RWPE1 (cell line): ENCODE results near the gene SPC25.
"Not testable (repeated sequence)": the region's sequence is repeated elsewhere in the genome, so short reads cannot be mapped to it uniquely, and the experiment has no call there.

ENCODE experiments used
- CTCF ChIA-PET: fragments of 350-600 bp; sonication (Branson Sonifier 250); formaldehyde crosslinking; extraction: SDS; loops from one replicate; lab custom pipeline; 2021; lab: Yijun Ruan, JAX
- POLR2A ChIA-PET: fragments of 400-600 bp; formaldehyde crosslinking; extraction: SDS; loops from one replicate; lab custom pipeline; 2020; ENCODE audit warnings: antibody characterized with exemption; ENCODE audit not compliant: low non-redundant PET; lab: Yijun Ruan, JAX
- DNase-seq: peaks from one replicate; pipeline ENCODE4 v3.0.0; 2012; ENCODE audit warnings: low spot score
- H3K27ac ChIP-seq: fragments of 450-650 bp; 2 replicates; pipeline ENCODE4 v1.5.1; 2017
- TF ChIP-seq, protein P1 (sequence below): fragments of 450-650 bp; conservative IDR thresholded peaks from 2 replicates; pipeline ENCODE4 v1.5.1; 2017; ENCODE audit warnings: low read depth, mild to moderate bottlenecking

Gene SPC25

DNA sequence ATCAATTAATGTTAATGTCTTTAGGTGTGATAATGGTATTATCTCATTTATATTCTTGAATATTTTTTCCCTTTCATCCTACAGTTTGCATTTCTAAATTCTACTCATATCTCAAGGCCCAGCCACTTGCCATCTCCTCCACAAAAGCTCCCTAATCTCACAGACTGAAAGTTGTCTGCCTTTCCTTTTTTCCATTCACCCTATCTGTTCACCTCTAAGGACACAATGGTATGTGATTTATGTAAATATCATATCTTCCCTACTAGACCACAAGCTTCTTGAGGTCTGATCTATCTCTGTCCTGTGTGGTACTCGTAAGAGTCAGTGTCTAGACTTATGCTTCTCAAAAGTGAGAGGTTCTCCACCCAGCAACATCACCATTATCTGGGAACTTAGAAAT, 3.9 kb upstream of the SPC25 start:
- ChIA-PET POLR2A (no interaction called here), CTCF (no interaction called here)
- TF ChIP-seq, protein P1, sequence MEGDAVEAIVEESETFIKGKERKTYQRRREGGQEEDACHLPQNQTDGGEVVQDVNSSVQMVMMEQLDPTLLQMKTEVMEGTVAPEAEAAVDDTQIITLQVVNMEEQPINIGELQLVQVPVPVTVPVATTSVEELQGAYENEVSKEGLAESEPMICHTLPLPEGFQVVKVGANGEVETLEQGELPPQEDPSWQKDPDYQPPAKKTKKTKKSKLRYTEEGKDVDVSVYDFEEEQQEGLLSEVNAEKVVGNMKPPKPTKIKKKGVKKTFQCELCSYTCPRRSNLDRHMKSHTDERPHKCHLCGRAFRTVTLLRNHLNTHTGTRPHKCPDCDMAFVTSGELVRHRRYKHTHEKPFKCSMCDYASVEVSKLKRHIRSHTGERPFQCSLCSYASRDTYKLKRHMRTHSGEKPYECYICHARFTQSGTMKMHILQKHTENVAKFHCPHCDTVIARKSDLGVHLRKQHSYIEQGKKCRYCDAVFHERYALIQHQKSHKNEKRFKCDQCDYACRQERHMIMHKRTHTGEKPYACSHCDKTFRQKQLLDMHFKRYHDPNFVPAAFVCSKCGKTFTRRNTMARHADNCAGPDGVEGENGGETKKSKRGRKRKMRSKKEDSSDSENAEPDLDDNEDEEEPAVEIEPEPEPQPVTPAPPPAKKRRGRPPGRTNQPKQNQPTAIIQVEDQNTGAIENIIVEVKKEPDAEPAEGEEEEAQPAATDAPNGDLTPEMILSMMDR: no peak
- no peak overlapping the region for H3K27ac ChIP-seq
- DNase-seq: no peak

DNA sequence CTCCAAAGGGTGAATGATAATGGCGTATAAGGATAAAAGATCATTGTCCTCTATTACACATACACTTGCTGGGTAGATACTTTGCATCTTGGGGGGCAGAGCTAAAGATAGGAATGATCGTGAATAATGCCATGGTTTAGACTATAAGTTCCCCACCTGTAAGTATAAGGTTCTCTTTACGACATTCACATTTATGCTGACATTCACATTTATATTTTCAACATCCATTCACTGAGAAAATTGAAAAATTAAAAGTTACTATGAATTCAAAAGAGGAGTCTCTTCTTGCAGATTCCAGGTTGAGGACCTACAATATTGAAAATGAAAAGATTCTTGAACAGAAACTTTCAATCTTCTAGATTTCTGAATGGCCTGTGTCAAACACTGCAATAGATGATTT, 2.1 kb upstream of the SPC25 start:
- ChIA-PET CTCF (no interaction called here), POLR2A (no interaction called here)
- no peak for DNase-seq
- H3K27ac ChIP-seq: no peak overlapping the region
- TF ChIP-seq, protein P1: no peak

DNA sequence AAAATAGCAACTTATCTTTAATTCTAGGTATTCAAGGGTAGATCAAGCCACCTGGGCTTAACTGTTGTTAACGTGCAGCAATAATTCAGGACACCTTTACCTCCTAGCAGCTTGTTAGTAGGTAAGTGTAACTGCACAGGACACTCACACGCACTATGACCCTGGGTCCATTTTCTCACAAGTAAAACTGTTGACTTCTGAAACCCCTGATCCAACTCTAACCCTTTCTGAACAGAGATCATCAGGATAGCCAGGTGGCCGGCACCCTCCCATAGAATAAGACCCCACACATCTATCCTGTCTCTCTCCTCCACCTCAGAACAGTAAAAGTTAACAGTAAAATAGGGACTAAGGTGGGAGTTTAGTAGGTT, 610 bp downstream of the SPC25 start:
- TF ChIP-seq, protein P1: no peak
- H3K27ac ChIP-seq: peak overlapping the region; percentile 61
- ChIA-PET CTCF (interaction anchor here (0.7 kb wide), 1 partner anchor 332 kb away, joined by 3 read pairs; no protein-coding TSS in a partner anchor), POLR2A (no interaction called here)
- DNase-seq: no peak

GRCh38 chr2:168884975-168885374, 5.3 kb downstream of the SPC25 start:
- TF ChIP-seq, protein P1: no peak
- CTCF ChIA-PET: no interaction called here
- H3K27ac ChIP-seq: no peak overlapping the region
- POLR2A ChIA-PET: no interaction called here
- no peak for DNase-seq

GRCh38 chr2:168882163-168882562, 8.1 kb downstream of the SPC25 start:
- POLR2A ChIA-PET: not testable (repeated sequence)

DNA sequence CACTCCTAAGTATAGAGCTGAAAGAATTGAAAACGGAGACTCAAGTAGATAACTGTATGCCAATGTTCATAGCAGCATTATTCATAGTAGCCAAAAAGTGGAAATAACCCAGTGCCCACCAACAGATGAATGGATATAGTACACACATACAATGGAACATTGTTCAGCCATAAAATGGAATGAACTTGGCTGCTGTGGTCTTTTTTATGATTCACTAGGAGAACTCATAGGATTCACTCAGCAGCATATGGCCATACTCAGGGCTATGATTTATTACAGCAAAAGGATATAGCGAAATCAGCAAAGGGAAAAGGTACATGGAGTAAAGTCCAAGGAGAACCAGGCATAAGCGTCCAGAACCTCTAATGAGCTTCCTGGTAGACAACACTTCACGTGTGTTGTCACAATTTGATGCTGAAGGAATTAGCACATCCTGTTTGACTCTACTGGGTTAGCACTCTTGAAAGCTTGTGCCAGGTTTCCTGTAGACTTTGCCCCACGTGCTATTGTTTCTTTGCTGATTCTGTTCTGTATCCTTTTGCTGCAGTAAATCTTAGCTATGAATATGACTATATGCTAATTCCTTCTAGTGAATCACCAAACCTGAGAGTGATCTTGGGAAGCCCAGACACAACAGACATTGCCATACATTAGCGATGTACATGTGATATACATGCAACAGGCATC, 15.7 kb downstream of the SPC25 start:
- ChIA-PET CTCF (no interaction called here), POLR2A (no interaction called here)
- TF ChIP-seq, protein P1: no peak
- DNase-seq: no peak
- no peak overlapping the region for H3K27ac ChIP-seq

More at GRCh38 chr2:168882163-168882562, 8.1 kb downstream of the SPC25 start:
- H3K27ac ChIP-seq, CTCF ChIA-PET, DNase-seq: not testable (repeated sequence)

DNA sequence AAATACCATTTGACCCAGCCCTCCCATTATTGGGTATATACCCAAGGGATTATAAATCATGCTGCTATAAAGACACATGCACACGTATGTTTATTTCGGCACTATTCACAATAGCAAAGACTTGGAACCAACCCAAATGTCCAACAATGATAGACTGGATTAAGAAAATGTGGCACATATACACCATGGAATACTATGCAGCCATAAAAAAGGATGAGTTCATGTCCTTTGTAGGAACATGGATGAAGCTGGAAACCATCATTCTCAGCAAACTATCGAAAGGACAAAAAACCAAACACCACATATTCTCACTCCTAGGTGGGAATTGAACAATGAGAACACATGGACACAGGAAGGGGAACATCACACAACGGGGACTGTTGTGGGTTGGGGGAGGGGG, 19.4 kb downstream of the SPC25 start:
- POLR2A ChIA-PET, CTCF ChIA-PET, H3K27ac ChIP-seq, DNase-seq: not testable (repeated sequence)

GRCh38 chr2:168870369-168870768, 19.9 kb downstream of the SPC25 start:
- CTCF ChIA-PET: not testable (repeated sequence)

GRCh38 chr2:168867164-168867563, 23.1 kb downstream of the SPC25 start:
- H3K27ac ChIP-seq, DNase-seq, POLR2A ChIA-PET, CTCF ChIA-PET: not testable (repeated sequence)

More at GRCh38 chr2:168870369-168870768, 19.9 kb downstream of the SPC25 start:
- DNase-seq, H3K27ac ChIP-seq, POLR2A ChIA-PET: not testable (repeated sequence)
